ENCODE measurements around the gene ZFP92.

The ZFP92 gene

GRCh38 chrX:153457136-153457825, 46.0 kb downstream of the ZFP92 start:
- TF ChIP-seq REST (IDR thresholded peaks at IDR 0.05; ENCODE audit: insufficient read depth in 1 of 2, low read depth in 2 of 2, low read length in 2 of 2) = no peak
- no peak for TF ChIP-seq POLR2AphosphoS5 (IDR thresholded peaks at IDR 0.05; ENCODE audit: low read depth, low read length)
- TF ChIP-seq TAF1 (IDR thresholded peaks at IDR 0.05; ENCODE audit: borderline replicate concordance, insufficient read depth, low read length) = no peak
- TF ChIP-seq SIN3A (IDR thresholded peaks at IDR 0.05; ENCODE audit: borderline replicate concordance, insufficient read depth, low read length) = no peak
- no peak for TF ChIP-seq FOXP2 (optimal IDR thresholded peaks at IDR 0.05; ENCODE audit: borderline replicate concordance, extremely low read depth, extremely low read length, insufficient read depth)

- TF ChIP-seq FOXP2 (optimal IDR thresholded peaks at IDR 0.05; ENCODE audit: borderline replicate concordance, extremely low read depth, extremely low read length, insufficient read depth) (no peak), POLR2AphosphoS5 (IDR thresholded peaks at IDR 0.05; ENCODE audit: low read depth, low read length) (no peak), REST (IDR thresholded peaks at IDR 0.05; ENCODE audit: insufficient read depth in 1 of 2, low read depth in 2 of 2, low read length in 2 of 2) (no peak), TAF1 (IDR thresholded peaks at IDR 0.05; ENCODE audit: borderline replicate concordance, insufficient read depth, low read length) (no peak), SIN3A (IDR thresholded peaks at IDR 0.05; ENCODE audit: borderline replicate concordance, insufficient read depth, low read length) (no peak)
These were observed 46.7 kb downstream of the ZFP92 start for GRCh38 chrX:153457827-153458466.

- TF ChIP-seq FOXP2 (optimal IDR thresholded peaks at IDR 0.05; ENCODE audit: borderline replicate concordance, extremely low read depth, extremely low read length, insufficient read depth) (no peak), SIN3A (IDR thresholded peaks at IDR 0.05; ENCODE audit: borderline replicate concordance, insufficient read depth, low read length) (no peak), TAF1 (IDR thresholded peaks at IDR 0.05; ENCODE audit: borderline replicate concordance, insufficient read depth, low read length) (no peak), POLR2AphosphoS5 (IDR thresholded peaks at IDR 0.05; ENCODE audit: low read depth, low read length) (no peak), REST (IDR thresholded peaks at IDR 0.05; ENCODE audit: insufficient read depth in 1 of 2, low read depth in 2 of 2, low read length in 2 of 2) (no peak)
These were observed 47.2 kb downstream of the ZFP92 start for GRCh38 chrX:153458476-153458875.

- no peak for TF ChIP-seq FOXP2 (optimal IDR thresholded peaks at IDR 0.05; ENCODE audit: borderline replicate concordance, extremely low read depth, extremely low read length, insufficient read depth)
- no peak for TF ChIP-seq REST (IDR thresholded peaks at IDR 0.05; ENCODE audit: insufficient read depth in 1 of 2, low read depth in 2 of 2, low read length in 2 of 2)
- no peak for TF ChIP-seq TAF1 (IDR thresholded peaks at IDR 0.05; ENCODE audit: borderline replicate concordance, insufficient read depth, low read length)
- no peak for TF ChIP-seq POLR2AphosphoS5 (IDR thresholded peaks at IDR 0.05; ENCODE audit: low read depth, low read length)
- no peak for TF ChIP-seq SIN3A (IDR thresholded peaks at IDR 0.05; ENCODE audit: borderline replicate concordance, insufficient read depth, low read length)
These were observed 48.7 kb downstream of the ZFP92 start for GRCh38 chrX:153459986-153460385.

Data from PFSK-1 (cell line).